H9 (cell line): ENCODE data around the gene TMEM132C. TPM values are rescaled to one million over a fixed set of nuclear protein-coding genes. Genes with fewer than 3 reads are reported as not detected.

Experiments used
- DNase-seq: peaks from one replicate; pipeline ENCODE4 v3.0.0-alpha.2; 2017
- H2AFZ ChIP-seq: one replicate; pipeline ENCODE4 v1.6.1; 2013; ENCODE audit warnings: mild to moderate bottlenecking, low read length, control low read depth, moderate library complexity
- H2AK5ac ChIP-seq: 2 replicates; pipeline ENCODE4 v1.6.1; 2013; ENCODE audit warnings: low read length, control low read depth, mixed read lengths; ENCODE audit not compliant: insufficient read length
- H2BK120ac ChIP-seq: one replicate; pipeline ENCODE4 v1.6.1; 2013; ENCODE audit warnings: low read depth, mild to moderate bottlenecking, low read length, control low read depth, inconsistent platforms; ENCODE audit not compliant: poor library complexity, severe bottlenecking
- H2BK12ac ChIP-seq: 2 replicates; pipeline ENCODE4 v1.6.1; 2013; ENCODE audit warnings: low read length, control low read depth, mixed read lengths, low read depth; ENCODE audit not compliant: insufficient read length
- H2BK15ac ChIP-seq: 2 replicates; pipeline ENCODE4 v1.6.1; 2013; ENCODE audit warnings: low read depth, low read length, control low read depth
- H2BK20ac ChIP-seq: one replicate; pipeline ENCODE4 v1.6.1; 2013; ENCODE audit warnings: low read depth, mild to moderate bottlenecking, low read length, control low read depth, inconsistent platforms; ENCODE audit not compliant: poor library complexity, severe bottlenecking
- H2BK5ac ChIP-seq: 2 replicates; pipeline ENCODE4 v1.6.1; 2013; ENCODE audit warnings: low read length, control low read depth, mixed read lengths; ENCODE audit not compliant: insufficient read length
- H3K14ac ChIP-seq: 2 replicates; pipeline ENCODE4 v1.6.1; 2013; ENCODE audit warnings: low read length, control low read depth; ENCODE audit not compliant: insufficient read depth
- H3K18ac ChIP-seq: 2 replicates; pipeline ENCODE4 v1.6.1; 2013; ENCODE audit warnings: low read depth, mild to moderate bottlenecking, mixed read lengths, low read length, control low read depth; ENCODE audit not compliant: insufficient read length
- H3K23ac ChIP-seq: 2 replicates; pipeline ENCODE4 v1.6.1; 2013; ENCODE audit warnings: low read length, control low read depth, mixed read lengths, low read depth; ENCODE audit not compliant: insufficient read length
- H3K23me2 ChIP-seq: 2 replicates; pipeline ENCODE4 v1.6.1; 2013; ENCODE audit warnings: low read depth, mild to moderate bottlenecking, mixed read lengths, low read length, control low read depth; ENCODE audit not compliant: insufficient read length, poor library complexity, severe bottlenecking
- H3K27ac ChIP-seq: 2 replicates; pipeline ENCODE4 v1.5.1; 2013; ENCODE audit warnings: low read length, control low read depth, mixed read lengths, low read depth; ENCODE audit not compliant: insufficient read length
- H3K27me3 ChIP-seq: 2 replicates; pipeline ENCODE4 v1.6.1; 2013; ENCODE audit warnings: low read length, control low read depth, inconsistent platforms; ENCODE audit not compliant: insufficient read depth
- H3K4ac ChIP-seq: 2 replicates; pipeline ENCODE4 v1.6.1; 2013; ENCODE audit warnings: low read depth, mild to moderate bottlenecking, control low read depth, inconsistent platforms, low read length, moderate library complexity
- H3K4me1 ChIP-seq: 2 replicates; pipeline ENCODE4 v1.6.1; 2013; ENCODE audit warnings: low read length, control low read depth, inconsistent platforms; ENCODE audit not compliant: insufficient read depth
- H3K4me2 ChIP-seq: 2 replicates; pipeline ENCODE4 v1.6.1; 2013; ENCODE audit warnings: low read length, control low read depth, mixed read lengths; ENCODE audit not compliant: insufficient read length, insufficient read depth
- H3K56ac ChIP-seq: 2 replicates; pipeline ENCODE4 v1.6.1; 2013; ENCODE audit warnings: low read depth, mild to moderate bottlenecking, mixed read lengths, low read length, control low read depth; ENCODE audit not compliant: insufficient read length
- H3K79me1 ChIP-seq: 2 replicates; pipeline ENCODE4 v1.6.1; 2013; ENCODE audit warnings: low read depth, mild to moderate bottlenecking, moderate library complexity, low read length, control low read depth, inconsistent platforms; ENCODE audit not compliant: insufficient read depth, poor library complexity, severe bottlenecking
- H3K79me2 ChIP-seq: 2 replicates; pipeline ENCODE4 v1.6.1; 2013; ENCODE audit warnings: low read length, control low read depth, inconsistent platforms; ENCODE audit not compliant: insufficient read depth
- H3K9ac ChIP-seq: 2 replicates; pipeline ENCODE4 v1.6.1; 2013; ENCODE audit warnings: low read length, control low read depth, mixed read lengths; ENCODE audit not compliant: insufficient read length; ENCODE audit errors: extremely low read depth
- H3K9me3 ChIP-seq: one replicate; pipeline ENCODE4 v1.6.1; 2013; ENCODE audit warnings: low read depth, low read length, inconsistent platforms; ENCODE audit not compliant: control insufficient read depth
- H3T11ph ChIP-seq: one replicate; pipeline ENCODE4 v1.6.1; 2013; ENCODE audit warnings: mild to moderate bottlenecking, low read length, control low read depth, inconsistent platforms
- H4K20me1 ChIP-seq: one replicate; pipeline ENCODE4 v1.6.1; 2013; ENCODE audit not compliant: control insufficient read depth, insufficient read length, insufficient read depth
- H4K5ac ChIP-seq: 2 replicates; pipeline ENCODE4 v1.6.1; 2013; ENCODE audit warnings: low read depth, mild to moderate bottlenecking, mixed read lengths, low read length, control low read depth; ENCODE audit not compliant: insufficient read length
- H4K8ac ChIP-seq: replicated peaks from 2 replicates; pipeline ENCODE4 v1.6.1; 2013; ENCODE audit warnings: low read length, control low read depth, mixed read lengths, low read depth; ENCODE audit not compliant: insufficient read length
- H4K91ac ChIP-seq: 2 replicates; pipeline ENCODE4 v1.6.1; 2013; ENCODE audit warnings: low read depth, mild to moderate bottlenecking, moderate library complexity, mixed read lengths, low read length, control low read depth; ENCODE audit not compliant: insufficient read length
- H3K27ac Mint-ChIP-seq, 3 experiments: 2 replicates in 2 of 3; 3 replicates in 1 of 3; pipeline ENCODE4 v1.8.0; 2020 to 2021; ENCODE audit warnings: mixed read lengths in 3 of 3, mild to moderate bottlenecking in 1 of 3, moderate library complexity in 1 of 3
- H3K27me3 Mint-ChIP-seq: 2 replicates; pipeline ENCODE4 v1.8.0; 2021; ENCODE audit warnings: low read depth, mild to moderate bottlenecking, moderate library complexity, mixed read lengths
- H3K36me3 Mint-ChIP-seq, 3 experiments: 2 replicates in 2 of 3; 3 replicates in 1 of 3; pipeline ENCODE4 v1.8.0; 2020 to 2021; ENCODE audit warnings: low read depth in 3 of 3, mixed read lengths in 3 of 3; ENCODE audit not compliant: insufficient read depth in 1 of 3
- H3K4me1 Mint-ChIP-seq, 2 experiments: 2 replicates each; pipeline ENCODE4 v1.8.0; 2020; ENCODE audit warnings: mixed read lengths in 2 of 2
- H3K4me3 Mint-ChIP-seq, 2 experiments: 2 replicates in 1 of 2; 3 replicates in 1 of 2; pipeline ENCODE4 v1.8.0; 2020 to 2021; ENCODE audit warnings: mild to moderate bottlenecking in 2 of 2, mixed read lengths in 2 of 2, moderate library complexity in 1 of 2
- H3K9me3 Mint-ChIP-seq, 2 experiments: 2 replicates in 1 of 2; 3 replicates in 1 of 2; pipeline ENCODE4 v1.8.0; 2020; ENCODE audit warnings: mild to moderate bottlenecking in 2 of 2, mixed read lengths in 2 of 2, moderate library complexity in 1 of 2
- WGBS: extraction: QIAGEN DNeasy Blood & Tissue Kit; methylation state at CpG from one replicate; pipeline ENCODE4 v1.1.7; 2013; ENCODE audit warnings: missing lambda C conversion rate, low lambda C conversion rate, mixed read lengths; ENCODE audit not compliant: insufficient read length; ENCODE audit errors: extremely low coverage; 5-methylcytosine and 5-hydroxymethylcytosine counted together
- total RNA-seq: library from RNA; stranded (reverse); gene quantifications from 2 replicates; pipeline ENCODE4 v1.2.1, GENCODE V29; 2021
- TF ChIP-seq, protein P1 (sequence below): fragments of 200-600 bp; sonication (generic); conservative IDR thresholded peaks from 3 replicates; pipeline ENCODE4 v1.8.0; 2021; ENCODE audit warnings: antibody characterized with exemption, mild to moderate bottlenecking

TMEM132C gene
- total RNA-seq, 1 experiment from 2014 or later, result 0.22 TPM

DNA sequence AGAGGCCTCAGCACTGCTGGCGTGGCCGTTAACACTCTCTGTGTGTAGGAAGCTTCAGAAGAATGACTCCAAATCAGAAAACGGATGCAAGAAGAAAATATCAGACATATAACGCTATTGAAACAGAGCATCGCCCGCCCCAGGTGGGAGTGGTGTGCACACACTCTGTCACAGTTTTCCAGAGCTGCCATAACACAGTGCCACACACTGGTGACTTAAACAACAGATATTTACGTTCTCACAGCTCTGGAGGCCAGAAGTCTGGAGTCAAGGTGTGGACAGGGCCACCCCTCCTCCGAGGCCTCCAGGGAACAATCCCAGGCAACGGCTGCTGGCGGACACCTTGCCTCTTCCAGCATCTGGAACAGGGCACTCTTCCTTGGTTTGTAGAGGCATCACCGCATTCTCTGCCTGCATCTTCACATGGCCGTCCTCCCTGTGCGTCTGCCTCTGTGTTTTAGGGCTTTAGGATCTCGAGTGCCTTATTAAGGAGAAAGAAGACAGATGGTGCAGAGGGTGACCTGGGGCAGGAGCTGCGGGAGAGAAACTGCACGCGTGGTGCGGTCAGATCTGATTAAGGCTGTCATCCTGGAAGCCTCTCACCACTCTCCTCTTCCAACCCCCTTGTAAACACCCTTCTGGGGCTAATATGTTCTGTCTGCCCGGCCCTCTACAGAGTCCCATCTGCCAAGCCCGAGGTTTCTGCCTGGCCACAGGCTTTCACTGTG, 415.7 kb downstream of the TMEM132C start:
- peaks cover 47% of the 10 kb centered on the region for H3K27me3 Mint-ChIP-seq
- Histone ChIP-seq H3K23ac (no peak overlapping the region), H4K91ac (no peak overlapping the region), H2BK5ac (no peak overlapping the region), H2BK20ac (no peak overlapping the region), H3K79me2 (no peaks in the 10 kb centered on the region), H3K79me1 (no peaks in the 10 kb centered on the region), H2BK12ac (no peak overlapping the region), H3K14ac (no peak overlapping the region; the same call in 1 of the 2 replicates), H2AFZ (no peak overlapping the region), H2AK5ac (no peak overlapping the region), H2BK15ac (no peak overlapping the region), H3K18ac (no peak overlapping the region), H3K4me2 (no peak overlapping the region), H4K20me1 (no peaks in the 10 kb centered on the region), H3K23me2 (no peaks in the 10 kb centered on the region), H4K8ac (no peak overlapping the region), H4K5ac (no peak overlapping the region), H3K4me1 (no peaks in the 10 kb centered on the region), H3K9ac (no peak overlapping the region), H3K4ac (no peak overlapping the region), H2BK120ac (no peak overlapping the region), H3K27me3 (no peaks in the 10 kb centered on the region), H3K27ac (no peak overlapping the region), H3K56ac (no peak overlapping the region), H3K9me3 (no peaks in the 10 kb centered on the region), H3T11ph (no peak overlapping the region)
- no peak overlapping the region for H3K4me3 Mint-ChIP-seq
- no peak overlapping the region for H3K27ac Mint-ChIP-seq
- TF ChIP-seq, protein P1, sequence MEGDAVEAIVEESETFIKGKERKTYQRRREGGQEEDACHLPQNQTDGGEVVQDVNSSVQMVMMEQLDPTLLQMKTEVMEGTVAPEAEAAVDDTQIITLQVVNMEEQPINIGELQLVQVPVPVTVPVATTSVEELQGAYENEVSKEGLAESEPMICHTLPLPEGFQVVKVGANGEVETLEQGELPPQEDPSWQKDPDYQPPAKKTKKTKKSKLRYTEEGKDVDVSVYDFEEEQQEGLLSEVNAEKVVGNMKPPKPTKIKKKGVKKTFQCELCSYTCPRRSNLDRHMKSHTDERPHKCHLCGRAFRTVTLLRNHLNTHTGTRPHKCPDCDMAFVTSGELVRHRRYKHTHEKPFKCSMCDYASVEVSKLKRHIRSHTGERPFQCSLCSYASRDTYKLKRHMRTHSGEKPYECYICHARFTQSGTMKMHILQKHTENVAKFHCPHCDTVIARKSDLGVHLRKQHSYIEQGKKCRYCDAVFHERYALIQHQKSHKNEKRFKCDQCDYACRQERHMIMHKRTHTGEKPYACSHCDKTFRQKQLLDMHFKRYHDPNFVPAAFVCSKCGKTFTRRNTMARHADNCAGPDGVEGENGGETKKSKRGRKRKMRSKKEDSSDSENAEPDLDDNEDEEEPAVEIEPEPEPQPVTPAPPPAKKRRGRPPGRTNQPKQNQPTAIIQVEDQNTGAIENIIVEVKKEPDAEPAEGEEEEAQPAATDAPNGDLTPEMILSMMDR, result no peak
- no peaks in the 10 kb centered on the region for H3K36me3 Mint-ChIP-seq
- no peaks in the 10 kb centered on the region; a peak in 1 of 5 replicates for H3K9me3 Mint-ChIP-seq
- DNase-seq, result no peak
- WGBS, result no CpG with 5 or more reads among the region's 20 CpGs
- no peaks in the 10 kb centered on the region for H3K4me1 Mint-ChIP-seq
